Hepatocyte (in vitro differentiated cells): ENCODE data around the gene CRKL. TPM values are rescaled to one million over a fixed set of nuclear protein-coding genes. Genes with fewer than 3 reads are reported as not detected.

Source experiments
- DNase-seq: peaks from one replicate; pipeline ENCODE4 v3.0.0-alpha.2; 2016; ENCODE audit warnings: low spot score
- H2AFZ ChIP-seq: fragments of 200-600 bp; sonication (generic); 2 replicates; pipeline ENCODE4 v1.6.0; 2016; ENCODE audit warnings: antibody characterized with exemption, mild to moderate bottlenecking
- H3K27ac ChIP-seq: fragments of 200-600 bp; sonication (generic); 2 replicates; pipeline ENCODE4 v1.5.1; 2016; ENCODE audit warnings: mild to moderate bottlenecking
- H3K27me3 ChIP-seq: fragments of 200-600 bp; sonication (generic); 2 replicates; pipeline ENCODE4 v1.6.1; 2016
- H3K36me3 ChIP-seq: fragments of 200-600 bp; sonication (generic); replicated peaks from 2 replicates; pipeline ENCODE4 v1.5.1; 2016; ENCODE audit warnings: low read depth; ENCODE audit not compliant: insufficient read depth
- H3K4me1 ChIP-seq: fragments of 200-600 bp; sonication (generic); 2 replicates; pipeline ENCODE4 v1.5.1; 2016; ENCODE audit warnings: mild to moderate bottlenecking, moderate library complexity; ENCODE audit not compliant: insufficient read depth
- H3K4me2 ChIP-seq: fragments of 200-600 bp; sonication (generic); 2 replicates; pipeline ENCODE4 v1.6.0; 2016
- H3K4me3 ChIP-seq: fragments of 200-600 bp; sonication (generic); 2 replicates; pipeline ENCODE4 v1.5.1; 2016; ENCODE audit warnings: mild to moderate bottlenecking
- H3K79me2 ChIP-seq: fragments of 200-600 bp; sonication (generic); 2 replicates; pipeline ENCODE4 v1.6.0; 2017; ENCODE audit warnings: mild to moderate bottlenecking
- H3K9me2 ChIP-seq: fragments of 200-600 bp; sonication (generic); replicated peaks from 2 replicates; pipeline ENCODE4 v1.6.0; 2017; ENCODE audit warnings: mild to moderate bottlenecking; ENCODE audit not compliant: insufficient read depth
- H3K9me3 ChIP-seq: fragments of 200-600 bp; sonication (generic); 2 replicates; pipeline ENCODE4 v1.5.1; 2016; ENCODE audit warnings: low read depth, mild to moderate bottlenecking
- H4K20me1 ChIP-seq: fragments of 200-600 bp; sonication (generic); 2 replicates; pipeline ENCODE4 v1.6.0; 2016; ENCODE audit warnings: mild to moderate bottlenecking; ENCODE audit not compliant: insufficient read depth, poor library complexity, severe bottlenecking
- CTCF ChIP-seq: fragments of 200-600 bp; sonication (generic); IDR thresholded peaks from 2 replicates; pipeline ENCODE4 v1.5.1; 2016; ENCODE audit warnings: antibody characterized with exemption, mild to moderate bottlenecking; ENCODE audit not compliant: poor library complexity
- EZH2 ChIP-seq: fragments of 200-600 bp; sonication (generic); IDR thresholded peaks from 2 replicates; pipeline ENCODE4 v1.6.1; 2016; ENCODE audit warnings: antibody characterized with exemption, mild to moderate bottlenecking, borderline replicate concordance
- EZH2phosphoT487 ChIP-seq: fragments of 200-600 bp; sonication (generic); IDR thresholded peaks from one replicate; pipeline ENCODE4 v1.6.1; 2018; ENCODE audit warnings: antibody characterized with exemption, mild to moderate bottlenecking, low read depth, moderate library complexity; ENCODE audit not compliant: unreplicated experiment, severe bottlenecking
- WGBS: methylation state at CpG from one replicate; pipeline ENCODE4 v1.1.6; 2016; ENCODE audit warnings: low lambda C conversion rate; ENCODE audit errors: missing lambda C conversion rate; 5-methylcytosine and 5-hydroxymethylcytosine counted together
- polyA plus RNA-seq: library from polyadenylated mRNA; unstranded; fragments of >200 nt; fragmentation: Nextera tagmentation; extraction: Ambion mirVana; gene quantifications from 2 replicates; pipeline ENCODE4 v1.2.1, GENCODE V29; 2016
- total RNA-seq: library from RNA; depleted of rRNA; stranded (reverse); fragments of >200 nt; gene quantifications from 2 replicates; pipeline ENCODE4 v1.2.3, GENCODE V29; 2014

The CRKL gene
- total and polyA plus RNA-seq, 2 experiments from 2014 or later = 31.8 to 49.2 TPM

- H3K27me3 ChIP-seq = peaks cover 9% of the 10 kb centered on the region
- H3K36me3 ChIP-seq = no peaks in the 10 kb centered on the region
- H3K4me3 ChIP-seq = no peak overlapping the region
- DNase-seq = no peak
- no peaks in the 10 kb centered on the region for H3K9me2 ChIP-seq
- peaks cover 5% of the 10 kb centered on the region for H3K4me1 ChIP-seq
- H3K9me3 ChIP-seq = no peaks in the 10 kb centered on the region
- peaks cover 17% of the 10 kb centered on the region for H3K79me2 ChIP-seq
- 93% methylated on average over 4 of the region's 4 CpGs for WGBS
- TF ChIP-seq EZH2 (no peak), CTCF (no peak), EZH2phosphoT487 (no peak)
- no peak overlapping the region for H3K27ac ChIP-seq
- no peak overlapping the region for H2AFZ ChIP-seq
- H4K20me1 ChIP-seq = no peaks in the 10 kb centered on the region
- no peak overlapping the region for H3K4me2 ChIP-seq
These were observed 43.4 kb downstream of the CRKL start for GRCh38 chr22:20960609-20961008.

GRCh38 chr22:20962491-20962945 lies 45.3 kb downstream of the CRKL start:
- DNase-seq = no peak
- Histone ChIP-seq H3K4me2 (no peak overlapping the region), H3K4me1 (peaks cover 5% of the 10 kb centered on the region), H4K20me1 (no peaks in the 10 kb centered on the region), H2AFZ (no peak overlapping the region), H3K27ac (no peak overlapping the region), H3K9me2 (no peaks in the 10 kb centered on the region), H3K27me3 (peaks cover 9% of the 10 kb centered on the region), H3K4me3 (no peak overlapping the region), H3K79me2 (peaks cover 4% of the 10 kb centered on the region), H3K9me3 (no peaks in the 10 kb centered on the region), H3K36me3 (no peaks in the 10 kb centered on the region)
- 97% methylated on average over 6 of the region's 6 CpGs for WGBS
- no peak for TF ChIP-seq EZH2
- TF ChIP-seq EZH2phosphoT487 = no peak
- TF ChIP-seq CTCF = no peak

GRCh38 chr22:20963201-20964052 lies 46.2 kb downstream of the CRKL start:
- Histone ChIP-seq H3K9me2 (no peaks in the 10 kb centered on the region), H3K4me2 (no peak overlapping the region), H3K36me3 (no peaks in the 10 kb centered on the region), H3K4me3 (no peak overlapping the region), H3K4me1 (no peaks in the 10 kb centered on the region), H3K27me3 (peaks cover 9% of the 10 kb centered on the region), H3K79me2 (peaks cover 4% of the 10 kb centered on the region), H3K27ac (no peak overlapping the region), H2AFZ (no peak overlapping the region), H4K20me1 (no peaks in the 10 kb centered on the region), H3K9me3 (no peaks in the 10 kb centered on the region)
- WGBS = 87% methylated on average over 7 of the region's 7 CpGs
- TF ChIP-seq EZH2 (no peak), CTCF (no peak), EZH2phosphoT487 (no peak)
- no peak for DNase-seq
